ENCODE results near the gene EPHA2.

DNA sequence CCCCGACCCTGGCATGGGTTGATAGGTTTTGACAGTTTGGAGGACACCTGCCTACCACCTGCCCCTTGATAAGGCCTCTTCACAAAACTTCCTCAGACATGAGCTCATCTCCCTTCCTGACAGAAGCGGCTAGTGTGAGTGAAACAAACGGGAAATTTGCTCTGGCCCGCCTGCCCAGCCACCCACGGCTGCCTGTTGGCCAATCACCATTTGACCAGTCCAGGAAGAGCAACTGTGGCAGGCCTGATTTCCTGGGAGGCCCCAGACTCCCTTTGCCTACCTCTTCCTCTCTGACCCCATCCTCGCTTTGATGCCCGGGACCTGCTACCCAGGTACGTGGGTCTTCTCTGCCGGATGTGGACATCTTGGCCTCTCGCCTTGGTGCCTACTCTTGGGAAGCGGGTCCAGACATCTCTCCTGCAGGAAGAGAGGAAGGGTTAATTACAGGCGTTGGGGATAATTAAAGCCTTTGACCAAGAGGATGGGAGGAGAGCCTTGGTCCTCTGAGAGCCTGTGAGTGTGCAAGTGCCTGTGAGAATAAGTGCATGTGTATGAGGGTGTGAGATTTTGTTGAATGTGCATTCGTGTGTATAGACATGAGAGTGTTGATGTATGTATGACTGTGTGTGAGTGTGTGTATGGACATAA is 1.1 kb upstream of the EPHA2 start:
- TF ChIP-seq, protein P1, sequence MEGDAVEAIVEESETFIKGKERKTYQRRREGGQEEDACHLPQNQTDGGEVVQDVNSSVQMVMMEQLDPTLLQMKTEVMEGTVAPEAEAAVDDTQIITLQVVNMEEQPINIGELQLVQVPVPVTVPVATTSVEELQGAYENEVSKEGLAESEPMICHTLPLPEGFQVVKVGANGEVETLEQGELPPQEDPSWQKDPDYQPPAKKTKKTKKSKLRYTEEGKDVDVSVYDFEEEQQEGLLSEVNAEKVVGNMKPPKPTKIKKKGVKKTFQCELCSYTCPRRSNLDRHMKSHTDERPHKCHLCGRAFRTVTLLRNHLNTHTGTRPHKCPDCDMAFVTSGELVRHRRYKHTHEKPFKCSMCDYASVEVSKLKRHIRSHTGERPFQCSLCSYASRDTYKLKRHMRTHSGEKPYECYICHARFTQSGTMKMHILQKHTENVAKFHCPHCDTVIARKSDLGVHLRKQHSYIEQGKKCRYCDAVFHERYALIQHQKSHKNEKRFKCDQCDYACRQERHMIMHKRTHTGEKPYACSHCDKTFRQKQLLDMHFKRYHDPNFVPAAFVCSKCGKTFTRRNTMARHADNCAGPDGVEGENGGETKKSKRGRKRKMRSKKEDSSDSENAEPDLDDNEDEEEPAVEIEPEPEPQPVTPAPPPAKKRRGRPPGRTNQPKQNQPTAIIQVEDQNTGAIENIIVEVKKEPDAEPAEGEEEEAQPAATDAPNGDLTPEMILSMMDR (conservative IDR thresholded peaks at IDR 0.05; ENCODE audit: low read depth in 2 of 2): no peak
- TF ChIP-seq POLR2AphosphoS5 (IDR thresholded peaks at IDR 0.05; ENCODE audit: low read depth) (no peak), EZH2 (IDR thresholded peaks at IDR 0.05; ENCODE audit: low read depth, unreplicated experiment) (no peak), EZH2phosphoT487 (IDR thresholded peaks at IDR 0.05; ENCODE audit: unreplicated experiment) (no peak), CREB1 (CRISPR knock-in tag; IDR thresholded peaks at IDR 0.05; ENCODE audit: low read depth) (no peak), JUNB (IDR thresholded peaks at IDR 0.05; ENCODE audit: unreplicated experiment) (no peak), STAT1 (IDR thresholded peaks at IDR 0.05; ENCODE audit: unreplicated experiment) (no peak), NANOG (IDR thresholded peaks at IDR 0.05; ENCODE audit: borderline replicate concordance) (no peak)
- TF ChIP-seq, protein P2, sequence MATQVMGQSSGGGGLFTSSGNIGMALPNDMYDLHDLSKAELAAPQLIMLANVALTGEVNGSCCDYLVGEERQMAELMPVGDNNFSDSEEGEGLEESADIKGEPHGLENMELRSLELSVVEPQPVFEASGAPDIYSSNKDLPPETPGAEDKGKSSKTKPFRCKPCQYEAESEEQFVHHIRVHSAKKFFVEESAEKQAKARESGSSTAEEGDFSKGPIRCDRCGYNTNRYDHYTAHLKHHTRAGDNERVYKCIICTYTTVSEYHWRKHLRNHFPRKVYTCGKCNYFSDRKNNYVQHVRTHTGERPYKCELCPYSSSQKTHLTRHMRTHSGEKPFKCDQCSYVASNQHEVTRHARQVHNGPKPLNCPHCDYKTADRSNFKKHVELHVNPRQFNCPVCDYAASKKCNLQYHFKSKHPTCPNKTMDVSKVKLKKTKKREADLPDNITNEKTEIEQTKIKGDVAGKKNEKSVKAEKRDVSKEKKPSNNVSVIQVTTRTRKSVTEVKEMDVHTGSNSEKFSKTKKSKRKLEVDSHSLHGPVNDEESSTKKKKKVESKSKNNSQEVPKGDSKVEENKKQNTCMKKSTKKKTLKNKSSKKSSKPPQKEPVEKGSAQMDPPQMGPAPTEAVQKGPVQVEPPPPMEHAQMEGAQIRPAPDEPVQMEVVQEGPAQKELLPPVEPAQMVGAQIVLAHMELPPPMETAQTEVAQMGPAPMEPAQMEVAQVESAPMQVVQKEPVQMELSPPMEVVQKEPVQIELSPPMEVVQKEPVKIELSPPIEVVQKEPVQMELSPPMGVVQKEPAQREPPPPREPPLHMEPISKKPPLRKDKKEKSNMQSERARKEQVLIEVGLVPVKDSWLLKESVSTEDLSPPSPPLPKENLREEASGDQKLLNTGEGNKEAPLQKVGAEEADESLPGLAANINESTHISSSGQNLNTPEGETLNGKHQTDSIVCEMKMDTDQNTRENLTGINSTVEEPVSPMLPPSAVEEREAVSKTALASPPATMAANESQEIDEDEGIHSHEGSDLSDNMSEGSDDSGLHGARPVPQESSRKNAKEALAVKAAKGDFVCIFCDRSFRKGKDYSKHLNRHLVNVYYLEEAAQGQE (IDR thresholded peaks at IDR 0.05; ENCODE audit: unreplicated experiment): no peak
- TF ChIP-seq, protein P3, sequence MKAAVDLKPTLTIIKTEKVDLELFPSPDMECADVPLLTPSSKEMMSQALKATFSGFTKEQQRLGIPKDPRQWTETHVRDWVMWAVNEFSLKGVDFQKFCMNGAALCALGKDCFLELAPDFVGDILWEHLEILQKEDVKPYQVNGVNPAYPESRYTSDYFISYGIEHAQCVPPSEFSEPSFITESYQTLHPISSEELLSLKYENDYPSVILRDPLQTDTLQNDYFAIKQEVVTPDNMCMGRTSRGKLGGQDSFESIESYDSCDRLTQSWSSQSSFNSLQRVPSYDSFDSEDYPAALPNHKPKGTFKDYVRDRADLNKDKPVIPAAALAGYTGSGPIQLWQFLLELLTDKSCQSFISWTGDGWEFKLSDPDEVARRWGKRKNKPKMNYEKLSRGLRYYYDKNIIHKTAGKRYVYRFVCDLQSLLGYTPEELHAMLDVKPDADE (IDR thresholded peaks at IDR 0.05): no peak

Measured in GM23338 (cell line).